ENCODE results near the gene KMT2E.

GRCh38 chr7:105000200-105000599, 13.8 kb upstream of the KMT2E start:
- TF ChIP-seq CTCF (IDR thresholded peaks at IDR 0.05; ENCODE audit: low read depth, low read length, poor library complexity, severe bottlenecking): no peak
- no peak for TF ChIP-seq EZH2phosphoT487 (IDR thresholded peaks at IDR 0.05; ENCODE audit: borderline replicate concordance, low read length)

Data from DOHH2 (cell line).